Measurements from ENCODE around the gene RPL7L1.

The RPL7L1 gene

DNA sequence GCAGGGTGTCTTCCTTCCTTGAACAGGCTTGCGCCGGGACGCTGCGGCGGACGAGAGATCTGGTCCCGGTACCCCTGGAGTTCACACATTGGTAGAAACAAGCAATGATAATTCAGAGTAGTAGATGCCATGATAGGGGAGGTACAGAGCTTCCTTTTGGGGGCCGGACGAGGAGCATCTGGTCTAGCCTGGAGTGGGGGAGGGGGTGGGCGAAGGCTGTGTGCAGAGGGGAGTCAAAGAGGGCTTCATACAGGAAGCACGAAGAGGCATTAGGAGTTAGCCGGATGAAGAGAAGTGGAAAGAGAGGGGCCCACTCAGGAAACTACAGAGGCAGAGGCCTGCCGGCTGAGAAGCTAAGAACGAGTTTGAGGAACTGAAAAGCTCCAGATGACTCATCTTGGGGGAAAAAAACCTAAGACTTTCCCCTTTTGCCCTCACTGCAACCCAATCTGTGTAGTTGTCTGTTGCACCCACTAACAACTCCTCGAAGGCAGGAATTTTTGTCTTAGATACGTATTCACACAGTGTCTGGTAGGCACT, 50.5 kb downstream of the RPL7L1 start:
- H3K23ac ChIP-seq (ENCODE audit: low read length in 2 of 2): no peak overlapping the region
- no peaks in the 10 kb centered on the region for H3K27me3 ChIP-seq (ENCODE audit: control insufficient read depth in 1 of 2, insufficient read depth in 1 of 2, low read length in 2 of 2)
- peak overlapping the region; percentile 95 for H3K9ac ChIP-seq (ENCODE audit: low read length)
- H2BK12ac ChIP-seq (ENCODE audit: low read length in 2 of 2): peak overlapping the region in 1 of 2 experiments; percentile 66
- peaks cover 9% of the 10 kb centered on the region for H3K79me1 ChIP-seq (replicated peaks; ENCODE audit: low read length, poor library complexity, severe bottlenecking)
- peaks cover 9 to 26% of the 10 kb centered on the region in 2 experiments for H3K36me3 ChIP-seq (ENCODE audit: control insufficient read depth in 1 of 2, insufficient read depth in 2 of 2, low read depth in 1 of 2, low read length in 2 of 2)
- H2BK5ac ChIP-seq (ENCODE audit: low read depth, low read length, poor library complexity, severe bottlenecking): peak overlapping the region; percentile 54
- no peak overlapping the region for H2AK5ac ChIP-seq (ENCODE audit: low read length, severe bottlenecking)
- peak overlapping the region; percentile 80 for H4K8ac ChIP-seq (ENCODE audit: low read length)
- peak overlapping the region; percentile 83 for H3K4me2 ChIP-seq (ENCODE audit: low read length, poor library complexity, severe bottlenecking)
- WGBS: 0% methylated on average over 16 of the region's 16 CpGs
- H2AFZ ChIP-seq (ENCODE audit: low read depth, low read length): peak overlapping the region; percentile 92
- H3K14ac ChIP-seq (ENCODE audit: low read length in 2 of 2): peak overlapping the region in 1 of 2 experiments; percentile 79
- peak overlapping the region; percentile 93 to 98 for H3K18ac ChIP-seq (ENCODE audit: low read depth in 1 of 2, low read length in 2 of 2)
- peak overlapping the region; percentile 79 to 93 for H3K4me3 ChIP-seq (ENCODE audit: insufficient read depth in 1 of 2, low read depth in 1 of 2, low read length in 2 of 2)
- peak overlapping the region; percentile 89 for H2BK120ac ChIP-seq (ENCODE audit: low read depth, low read length)
- peak overlapping the region; percentile 77 for H4K91ac ChIP-seq (ENCODE audit: low read length)
- H3K4me1 ChIP-seq (ENCODE audit: control insufficient read depth, insufficient read depth, low read depth, low read length): peaks cover 14% of the 10 kb centered on the region
- H3K27ac ChIP-seq (ENCODE audit: low read length, poor library complexity, severe bottlenecking): peak overlapping the region; percentile 91
- H3K4ac ChIP-seq (ENCODE audit: low read depth in 1 of 2, low read length in 2 of 2): peak overlapping the region in 1 of 2 experiments; percentile 90
- H3K9me3 ChIP-seq (ENCODE audit: control insufficient read depth, low read length): no peaks in the 10 kb centered on the region
- peak overlapping the region; percentile 84 for H2BK15ac ChIP-seq (ENCODE audit: low read depth, poor library complexity, severe bottlenecking)
- peak; percentile 89 for DNase-seq

DNA sequence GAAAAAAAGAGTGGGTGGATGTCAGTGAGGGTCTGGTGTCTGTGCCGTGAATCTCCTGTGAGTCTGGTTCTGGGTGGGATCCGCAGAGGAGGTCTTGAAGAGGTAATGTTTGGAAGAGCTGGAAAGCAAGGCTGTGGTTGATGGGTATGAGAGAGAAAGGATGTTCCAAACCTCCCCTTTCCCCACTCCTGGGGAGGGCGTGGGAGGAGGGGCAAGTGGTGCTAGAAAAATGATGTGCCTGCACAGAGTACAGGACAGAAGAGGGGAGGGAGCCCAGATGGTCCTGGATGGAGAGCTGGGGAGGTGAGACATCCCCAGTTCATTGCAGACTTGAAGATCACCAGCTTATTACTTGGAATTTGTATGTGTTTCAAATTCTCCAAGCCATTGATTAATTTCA, 53.0 kb downstream of the RPL7L1 start:
- Histone ChIP-seq H2AFZ (ENCODE audit: low read depth, low read length) (no peak overlapping the region), H3K4me3 (ENCODE audit: insufficient read depth in 1 of 2, low read depth in 1 of 2, low read length in 2 of 2) (no peak overlapping the region), H4K91ac (ENCODE audit: low read length) (no peak overlapping the region), H3K27me3 (ENCODE audit: control insufficient read depth in 1 of 2, insufficient read depth in 1 of 2, low read length in 2 of 2) (no peaks in the 10 kb centered on the region), H3K9ac (ENCODE audit: low read length) (no peak overlapping the region), H2BK120ac (ENCODE audit: low read depth, low read length) (no peak overlapping the region), H3K36me3 (ENCODE audit: control insufficient read depth in 1 of 2, insufficient read depth in 2 of 2, low read depth in 1 of 2, low read length in 2 of 2) (peaks cover 26 to 50% of the 10 kb centered on the region in 2 experiments), H3K79me1 (replicated peaks; ENCODE audit: low read length, poor library complexity, severe bottlenecking) (peaks cover 20% of the 10 kb centered on the region), H3K4me2 (ENCODE audit: low read length, poor library complexity, severe bottlenecking) (no peak overlapping the region), H4K8ac (ENCODE audit: low read length) (no peak overlapping the region), H3K4ac (ENCODE audit: low read depth in 1 of 2, low read length in 2 of 2) (no peak overlapping the region), H3K23ac (ENCODE audit: low read length in 2 of 2) (no peak overlapping the region), H3K4me1 (ENCODE audit: control insufficient read depth, insufficient read depth, low read depth, low read length) (peaks cover 11% of the 10 kb centered on the region), H3K9me3 (ENCODE audit: control insufficient read depth, low read length) (no peaks in the 10 kb centered on the region), H3K14ac (ENCODE audit: low read length in 2 of 2) (peak overlapping the region in 1 of 2 experiments; percentile 2), H2BK15ac (ENCODE audit: low read depth, poor library complexity, severe bottlenecking) (no peak overlapping the region), H3K27ac (ENCODE audit: low read length, poor library complexity, severe bottlenecking) (no peak overlapping the region), H2BK12ac (ENCODE audit: low read length in 2 of 2) (no peak overlapping the region), H2AK5ac (ENCODE audit: low read length, severe bottlenecking) (no peak overlapping the region), H2BK5ac (ENCODE audit: low read depth, low read length, poor library complexity, severe bottlenecking) (no peak overlapping the region), H3K18ac (ENCODE audit: low read depth in 1 of 2, low read length in 2 of 2) (no peak overlapping the region)
- WGBS: 100% methylated on average over 1 of the region's 3 CpGs
- DNase-seq: no peak

DNA sequence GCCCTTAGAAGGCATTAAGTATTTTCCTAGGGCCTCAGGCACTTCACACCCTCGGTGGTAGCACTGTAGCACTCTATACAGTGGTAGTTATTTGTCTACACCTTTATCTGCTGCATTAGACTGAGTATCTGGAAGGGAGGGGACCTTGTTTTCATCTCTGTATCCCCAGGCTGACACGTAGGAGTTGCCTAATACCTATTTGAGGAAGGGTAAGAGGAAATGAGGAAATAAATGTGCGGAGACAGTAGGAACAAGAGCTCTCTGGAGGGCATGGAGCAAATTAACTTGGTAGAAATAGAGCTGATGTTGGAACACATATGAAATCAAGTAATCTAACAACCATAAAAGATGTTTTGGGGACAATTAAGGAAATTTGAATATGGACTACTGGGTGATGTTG, 53.8 kb downstream of the RPL7L1 start:
- Histone ChIP-seq H3K9ac (ENCODE audit: low read length) (no peak overlapping the region), H3K4me1 (ENCODE audit: control insufficient read depth, insufficient read depth, low read depth, low read length) (peaks cover 11% of the 10 kb centered on the region), H2BK12ac (ENCODE audit: low read length in 2 of 2) (no peak overlapping the region), H2BK5ac (ENCODE audit: low read depth, low read length, poor library complexity, severe bottlenecking) (no peak overlapping the region), H2AK5ac (ENCODE audit: low read length, severe bottlenecking) (no peak overlapping the region), H3K27me3 (ENCODE audit: control insufficient read depth in 1 of 2, insufficient read depth in 1 of 2, low read length in 2 of 2) (no peaks in the 10 kb centered on the region), H3K79me1 (replicated peaks; ENCODE audit: low read length, poor library complexity, severe bottlenecking) (peaks cover 26% of the 10 kb centered on the region), H2BK120ac (ENCODE audit: low read depth, low read length) (no peak overlapping the region), H2AFZ (ENCODE audit: low read depth, low read length) (no peak overlapping the region), H3K27ac (ENCODE audit: low read length, poor library complexity, severe bottlenecking) (no peak overlapping the region), H3K36me3 (ENCODE audit: control insufficient read depth in 1 of 2, insufficient read depth in 2 of 2, low read depth in 1 of 2, low read length in 2 of 2) (peaks cover 33 to 58% of the 10 kb centered on the region in 2 experiments), H3K23ac (ENCODE audit: low read length in 2 of 2) (no peak overlapping the region), H2BK15ac (ENCODE audit: low read depth, poor library complexity, severe bottlenecking) (no peak overlapping the region), H4K91ac (ENCODE audit: low read length) (no peak overlapping the region), H3K14ac (ENCODE audit: low read length in 2 of 2) (no peak overlapping the region), H3K4me3 (ENCODE audit: insufficient read depth in 1 of 2, low read depth in 1 of 2, low read length in 2 of 2) (no peak overlapping the region), H3K18ac (ENCODE audit: low read depth in 1 of 2, low read length in 2 of 2) (no peak overlapping the region), H4K8ac (ENCODE audit: low read length) (no peak overlapping the region), H3K4ac (ENCODE audit: low read depth in 1 of 2, low read length in 2 of 2) (no peak overlapping the region), H3K9me3 (ENCODE audit: control insufficient read depth, low read length) (no peaks in the 10 kb centered on the region), H3K4me2 (ENCODE audit: low read length, poor library complexity, severe bottlenecking) (no peak overlapping the region)
- no peak for DNase-seq
- 61% methylated on average over 3 of the region's 3 CpGs for WGBS

DNA sequence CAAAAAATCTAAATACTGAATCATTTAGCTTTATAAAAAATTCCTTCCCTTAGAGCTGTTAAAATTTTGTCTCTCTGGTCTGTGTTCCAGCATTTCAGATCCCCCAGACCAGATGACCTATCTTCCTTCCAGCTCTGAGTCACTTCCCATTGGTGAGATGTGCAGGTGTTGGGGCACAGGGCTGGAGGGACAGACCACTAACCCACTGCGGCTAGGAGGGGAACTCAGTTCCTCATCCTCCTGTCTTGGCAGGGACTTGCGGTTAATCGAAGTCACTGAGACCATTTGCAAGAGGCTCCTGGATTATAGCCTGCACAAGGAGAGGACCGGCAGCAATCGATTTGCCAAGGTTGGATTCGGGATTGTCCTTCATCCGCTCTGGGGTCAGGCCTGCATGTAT, 55.9 kb downstream of the RPL7L1 start:
- Histone ChIP-seq H3K79me1 (replicated peaks; ENCODE audit: low read length, poor library complexity, severe bottlenecking) (peaks cover 35% of the 10 kb centered on the region), H2AK5ac (ENCODE audit: low read length, severe bottlenecking) (no peak overlapping the region), H2BK5ac (ENCODE audit: low read depth, low read length, poor library complexity, severe bottlenecking) (no peak overlapping the region), H4K8ac (ENCODE audit: low read length) (no peak overlapping the region), H2BK15ac (ENCODE audit: low read depth, poor library complexity, severe bottlenecking) (no peak overlapping the region), H3K4ac (ENCODE audit: low read depth in 1 of 2, low read length in 2 of 2) (no peak overlapping the region), H3K27me3 (ENCODE audit: control insufficient read depth in 1 of 2, insufficient read depth in 1 of 2, low read length in 2 of 2) (no peaks in the 10 kb centered on the region), H4K91ac (ENCODE audit: low read length) (no peak overlapping the region), H3K23ac (ENCODE audit: low read length in 2 of 2) (no peak overlapping the region), H3K4me3 (ENCODE audit: insufficient read depth in 1 of 2, low read depth in 1 of 2, low read length in 2 of 2) (no peak overlapping the region), H3K4me2 (ENCODE audit: low read length, poor library complexity, severe bottlenecking) (no peak overlapping the region), H3K9ac (ENCODE audit: low read length) (no peak overlapping the region), H2BK12ac (ENCODE audit: low read length in 2 of 2) (no peak overlapping the region), H3K18ac (ENCODE audit: low read depth in 1 of 2, low read length in 2 of 2) (no peak overlapping the region), H2BK120ac (ENCODE audit: low read depth, low read length) (no peak overlapping the region), H3K9me3 (ENCODE audit: control insufficient read depth, low read length) (no peaks in the 10 kb centered on the region), H3K14ac (ENCODE audit: low read length in 2 of 2) (no peak overlapping the region), H3K36me3 (ENCODE audit: control insufficient read depth in 1 of 2, insufficient read depth in 2 of 2, low read depth in 1 of 2, low read length in 2 of 2) (peaks cover 53 to 76% of the 10 kb centered on the region in 2 experiments), H2AFZ (ENCODE audit: low read depth, low read length) (no peak overlapping the region), H3K27ac (ENCODE audit: low read length, poor library complexity, severe bottlenecking) (no peak overlapping the region), H3K4me1 (ENCODE audit: control insufficient read depth, insufficient read depth, low read depth, low read length) (peaks cover 9% of the 10 kb centered on the region)
- WGBS: 93% methylated on average over 7 of the region's 7 CpGs
- DNase-seq: no peak

Measured in mesenchymal stem cell (in vitro differentiated cells and primary cell).